Heart right ventricle (tissue), 16 donors: ENCODE measurements around the gene MBNL2. TPM values are rescaled to one million over a fixed set of nuclear protein-coding genes. Genes with fewer than 3 reads are reported as not detected.

ENCODE experiments used
- ATAC-seq, 8 donors: fragments of 200-7000 bp; cut with Tn5 transposase; one replicate each; pipeline ENCODE4 v1.9.1; 2020; ENCODE audit warnings: mild to moderate bottlenecking in 8 of 8, moderate library complexity in 8 of 8, moderate number of reproducible peaks in 1 of 8
- DNase-seq, 2 donors: peaks; one replicate each; pipeline ENCODE4 v3.0.0-alpha.2; 2020
- H3K27ac ChIP-seq, 10 donors: fragments of 200-600 bp; sonication (generic) in 2 of 10; one replicate each; pipeline versions ENCODE4 v1.5.0 to v1.8.0; 2020 to 2022; ENCODE audit warnings: mild to moderate bottlenecking in 3 of 10
- H3K27me3 ChIP-seq, 7 donors: fragments of 200-600 bp; one replicate each; pipeline ENCODE4 v1.8.0; 2021 to 2022; ENCODE audit warnings: mild to moderate bottlenecking in 2 of 7
- H3K36me3 ChIP-seq, 9 donors: fragments of 200-600 bp; sonication (generic) in 1 of 9; one replicate each; pipeline versions ENCODE4 v1.5.0 to v1.8.0; 2020 to 2022; ENCODE audit warnings: mild to moderate bottlenecking in 2 of 9
- H3K4me1 ChIP-seq, 9 donors: fragments of 200-600 bp; sonication (generic) in 1 of 9; one replicate each; pipeline versions ENCODE4 v1.5.0 to v1.8.0; 2020 to 2022; ENCODE audit warnings: mild to moderate bottlenecking in 4 of 9
- H3K4me3 ChIP-seq, 10 donors: fragments of 200-600 bp; sonication (generic) in 2 of 10; one replicate each; pipeline versions ENCODE4 v1.5.0 to v1.8.0; 2020 to 2022; ENCODE audit warnings: mild to moderate bottlenecking in 7 of 10, moderate library complexity in 2 of 10
- H3K9me3 ChIP-seq, 11 donors: fragments of 200-600 bp in 10 of 11; sonication (generic) in 2 of 11; one replicate each; pipeline versions ENCODE4 v1.5.0 to v1.8.0; 2013 to 2022; ENCODE audit warnings: mild to moderate bottlenecking in 2 of 11, control low read depth in 1 of 11, moderate library complexity in 1 of 11
- WGBS, 2 donors: extraction: QIAGEN DNeasy Blood & Tissue Kit; methylation state at CpG; one replicate each; pipeline ENCODE4 v1.1.7; 2013; ENCODE audit warnings: inconsistent platforms in 1 of 2; 5-methylcytosine and 5-hydroxymethylcytosine counted together
- intact Hi-C, 10 donors: fragments of 100-400 bp; cut with DNase I; formaldehyde crosslinking; loops; one replicate each; pipeline versions ENCODE4 v1.11.1 to v1.14.2; 2022
- polyA plus RNA-seq, 2 donors: library from polyadenylated mRNA; stranded (reverse); fragments of 200-250 nt; gene quantifications; one replicate each; pipeline ENCODE4 v1.2.3, GENCODE V29; 2013
- total RNA-seq, 10 donors: library from RNA; stranded (reverse); fragmentation: NEBNext Ultra II Directional in 3 of 10; extraction: Animal tissue kit (Norgen Biotek cat#: 25700) in 3 of 10; gene quantifications; one replicate each; pipeline versions ENCODE4 v1.2.1 to v1.2.4, GENCODE V29; 2021 to 2023
- TF ChIP-seq, protein P1 (sequence below), 9 donors: fragments of 200-600 bp; sonication (generic) in 2 of 9; IDR thresholded peaks; one replicate each; pipeline versions ENCODE4 v1.5.0 to v1.8.0; 2021 to 2022; ENCODE audit warnings: antibody characterized with exemption in 9 of 9, mild to moderate bottlenecking in 5 of 9, moderate library complexity in 1 of 9
- donor health status: Arrhythmogenic right ventricular cardiomyopathy.
- donor health status: ischemic (EF 13 %, LVEDD 7.1; RV severe dilation, severe dysfunction).
- donor health status: healthy with polysubstance abuse.
- donor health status: DM: no; HTN: yes; CAD: no.
- donor health status: DM: no; HTN: no; CAD: no.
- donor health status: ischemic (EF 25% LVEDD 6.9; RV normal size, moderate dysfunction).
- donor health status: ischemic (EF 25% LVEDD 5.7; RV mildly dilated, moderate dysfunction).
- donor health status: healthy.
- donor health status: DM: yes; HTN: yes; CAD: no.
- donor health status: Ischemic cardiomyopathy.
- donor health status: ischemic (EF 35%, LVEDD 5.7; RV mildly dilated, moderate dysfunction).
- donor health status: nonischemic (EF 11% LVEDD 7.7; RV severe dilation, severe dysfunction).
- donor health status: DM: yes; HTN: yes; CAD: no.
- donor health status: PGD.
- donor health status: ischemic (EF 29% LVEDD 5.4; RV normal size, mild dysfunction).
- donor health status: nonischemic (EF 23%, LVEDD 6.1; RV moderate dilation, normal function).

The MBNL2 gene
- total and polyA plus RNA-seq, 12 donors, result 17.2 to 95.0 (median 83.2) TPM

DNA sequence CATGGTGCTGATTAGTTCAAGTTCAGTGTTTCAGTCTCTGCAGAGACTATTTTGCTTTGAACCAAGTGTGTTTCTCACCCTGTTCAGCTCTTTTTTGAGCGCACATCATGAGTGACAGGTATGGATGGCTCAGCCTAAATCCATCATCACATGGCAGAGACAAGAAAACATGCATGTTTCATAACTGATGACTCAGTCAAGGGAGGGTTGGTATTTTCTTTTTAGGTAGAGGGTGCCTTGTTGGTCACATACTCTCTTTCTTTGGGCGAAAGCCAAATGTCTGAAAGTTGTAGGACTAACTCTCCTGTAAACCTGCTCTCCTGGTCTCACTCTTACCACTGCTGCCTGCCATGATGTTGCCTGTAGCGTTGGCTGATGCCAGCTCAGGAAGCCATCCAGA lies 163.7 kb downstream of the MBNL2 start:
- Histone ChIP-seq H3K27ac (peak overlapping the region in 2 of 10 donors; percentile 19 to 82), H3K27me3 (no peaks in the 10 kb centered on the region), H3K9me3 (no peaks in the 10 kb centered on the region), H3K36me3 (peaks cover 0 to 66% (median 4%) of the 10 kb centered on the region in 9 donors), H3K4me3 (no peak overlapping the region), H3K4me1 (peaks cover 0 to 62% (median 24%) of the 10 kb centered on the region in 9 donors)
- DNase-seq (no peak), ATAC-seq (peak in 1 of 8 donors; percentile 6)
- TF ChIP-seq, protein P1, sequence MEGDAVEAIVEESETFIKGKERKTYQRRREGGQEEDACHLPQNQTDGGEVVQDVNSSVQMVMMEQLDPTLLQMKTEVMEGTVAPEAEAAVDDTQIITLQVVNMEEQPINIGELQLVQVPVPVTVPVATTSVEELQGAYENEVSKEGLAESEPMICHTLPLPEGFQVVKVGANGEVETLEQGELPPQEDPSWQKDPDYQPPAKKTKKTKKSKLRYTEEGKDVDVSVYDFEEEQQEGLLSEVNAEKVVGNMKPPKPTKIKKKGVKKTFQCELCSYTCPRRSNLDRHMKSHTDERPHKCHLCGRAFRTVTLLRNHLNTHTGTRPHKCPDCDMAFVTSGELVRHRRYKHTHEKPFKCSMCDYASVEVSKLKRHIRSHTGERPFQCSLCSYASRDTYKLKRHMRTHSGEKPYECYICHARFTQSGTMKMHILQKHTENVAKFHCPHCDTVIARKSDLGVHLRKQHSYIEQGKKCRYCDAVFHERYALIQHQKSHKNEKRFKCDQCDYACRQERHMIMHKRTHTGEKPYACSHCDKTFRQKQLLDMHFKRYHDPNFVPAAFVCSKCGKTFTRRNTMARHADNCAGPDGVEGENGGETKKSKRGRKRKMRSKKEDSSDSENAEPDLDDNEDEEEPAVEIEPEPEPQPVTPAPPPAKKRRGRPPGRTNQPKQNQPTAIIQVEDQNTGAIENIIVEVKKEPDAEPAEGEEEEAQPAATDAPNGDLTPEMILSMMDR (IDR thresholded peaks at IDR 0.05), result no peak
- intact Hi-C loops, result no loop called here
- WGBS, 2 donors, result 75 to 91% methylated on average over 3 of the region's 3 CpGs

DNA sequence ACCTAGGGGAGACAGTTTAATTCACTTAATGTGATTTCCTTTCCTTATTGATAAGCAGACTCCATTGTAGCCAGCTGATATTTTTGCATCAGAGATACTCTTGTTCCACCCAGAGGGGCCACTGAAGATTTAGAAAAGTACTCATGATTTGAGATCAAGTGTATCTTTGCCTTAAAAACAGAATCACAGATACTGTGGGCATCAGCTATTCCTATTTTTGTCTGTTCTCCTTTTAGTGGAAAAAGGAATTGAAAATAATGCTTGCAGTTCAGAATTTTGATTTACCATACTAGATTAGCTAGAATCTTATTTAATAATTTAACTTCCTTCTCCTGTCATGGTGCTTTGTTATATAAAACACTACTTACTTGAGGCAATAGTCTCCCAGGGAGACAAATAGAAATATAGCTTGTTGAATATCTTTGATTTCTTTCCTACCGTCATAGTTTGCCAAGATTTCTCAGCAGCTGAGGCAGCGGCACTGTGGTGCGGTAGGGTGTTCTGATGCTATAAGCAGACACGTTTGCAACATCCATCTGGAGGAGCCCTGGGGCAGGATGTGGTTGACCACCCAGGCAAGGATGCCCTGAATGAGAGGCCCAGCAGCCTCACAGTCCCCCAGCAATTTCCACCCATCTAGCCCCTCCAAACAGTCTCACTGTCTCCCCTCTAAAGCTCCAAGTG lies 164.8 kb downstream of the MBNL2 start:
- 88 to 92% methylated on average over 4 of the region's 4 CpGs for WGBS, 2 donors
- intact Hi-C loops, result no loop called here
- Histone ChIP-seq H3K27ac (peak overlapping the region in 3 of 10 donors; percentile 17 to 82 (median 32)), H3K4me1 (peaks cover 0 to 62% (median 24%) of the 10 kb centered on the region in 9 donors), H3K27me3 (no peaks in the 10 kb centered on the region), H3K36me3 (peaks cover 0 to 71% (median 4%) of the 10 kb centered on the region in 9 donors), H3K4me3 (no peak overlapping the region), H3K9me3 (no peaks in the 10 kb centered on the region)
- TF ChIP-seq, protein P1 (IDR thresholded peaks at IDR 0.05), result no peak
- DNase-seq (no peak), ATAC-seq (peak; percentile 30 to 70 (median 45))

DNA sequence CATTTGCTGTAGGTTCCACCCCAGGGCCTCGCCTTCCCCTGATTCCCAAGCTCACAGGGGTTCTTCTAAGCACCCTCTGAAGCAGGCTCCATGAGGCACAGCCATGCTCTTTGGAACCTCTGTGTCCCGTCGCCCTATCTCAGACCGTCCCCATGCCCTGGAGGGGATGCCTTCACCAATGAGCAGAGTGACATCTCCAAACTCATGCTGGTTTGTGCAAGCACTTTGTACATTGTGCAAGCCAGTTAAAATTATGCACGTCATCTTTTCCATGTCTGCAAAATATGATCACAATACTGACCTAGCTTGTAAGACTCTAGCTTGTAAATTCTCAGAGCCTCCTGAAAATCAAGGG lies 165.3 kb downstream of the MBNL2 start:
- no peaks in the 10 kb centered on the region for H3K27me3 ChIP-seq
- 90 to 91% methylated on average over 5 of the region's 5 CpGs for WGBS, 2 donors
- peak overlapping the region in 3 of 10 donors; percentile 17 to 82 (median 32) for H3K27ac ChIP-seq
- peaks cover 0 to 62% (median 24%) of the 10 kb centered on the region in 9 donors for H3K4me1 ChIP-seq
- no peak for DNase-seq
- H3K9me3 ChIP-seq, result no peaks in the 10 kb centered on the region
- peaks cover 0 to 71% (median 1%) of the 10 kb centered on the region in 9 donors for H3K36me3 ChIP-seq
- intact Hi-C loops, result no loop called here
- TF ChIP-seq, protein P1 (IDR thresholded peaks at IDR 0.05), result no peak
- ATAC-seq, result peak in 7 of 8 donors; percentile 10 to 71 (median 37)
- no peak overlapping the region for H3K4me3 ChIP-seq

DNA sequence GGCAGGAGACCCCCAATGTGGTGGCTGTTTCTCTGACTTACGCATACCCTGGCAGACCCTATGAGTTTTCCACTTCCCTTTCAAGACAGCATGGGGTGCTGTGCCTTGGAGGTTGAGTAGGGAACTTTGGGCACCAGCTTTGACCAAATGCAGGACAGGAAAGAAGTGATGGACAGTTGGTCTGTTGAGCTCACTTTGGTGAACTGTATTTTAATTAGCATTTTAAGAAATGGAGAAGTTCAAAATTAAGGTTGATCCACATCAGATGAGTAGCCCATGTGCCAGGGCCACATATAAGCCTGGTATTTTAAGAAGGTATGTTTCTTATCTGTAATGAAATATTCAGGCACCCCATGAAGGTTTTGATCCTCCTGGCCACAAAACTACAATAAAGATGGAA lies 165.8 kb downstream of the MBNL2 start:
- DNase-seq (no peak), ATAC-seq (peak in 5 of 8 donors; percentile 7 to 41 (median 30))
- 93 to 96% methylated on average over 1 of the region's 1 CpG for WGBS, 2 donors
- Histone ChIP-seq H3K36me3 (peaks cover 0 to 72% (median 0%) of the 10 kb centered on the region in 9 donors), H3K4me1 (peaks cover 0 to 62% (median 24%) of the 10 kb centered on the region in 9 donors), H3K27me3 (no peaks in the 10 kb centered on the region), H3K27ac (peak overlapping the region in 2 of 10 donors; percentile 17 to 82), H3K4me3 (no peak overlapping the region), H3K9me3 (no peaks in the 10 kb centered on the region)
- TF ChIP-seq, protein P1 (IDR thresholded peaks at IDR 0.05), result no peak
- intact Hi-C loops, result no loop called here
